Ishikawa (cell line): ENCODE measurements around the gene CD55.
A peak's percentile ranks its signal among the peaks of the same experiment; 100 is the strongest.

Experiments
- CEBPB ChIP-seq: IDR thresholded peaks from 2 replicates; pipeline ENCODE4 v1.6.1; 2012
- CREB1 ChIP-seq: IDR thresholded peaks from 2 replicates; pipeline ENCODE4 v1.6.1; 2012; ENCODE audit warnings: low read depth
- EGR1 ChIP-seq: IDR thresholded peaks from 2 replicates; pipeline ENCODE4 v1.6.1; 2012
- EP300 ChIP-seq: IDR thresholded peaks from 2 replicates; pipeline ENCODE4 v1.6.1; 2012; ENCODE audit warnings: borderline replicate concordance
- FOXM1 ChIP-seq: IDR thresholded peaks from 2 replicates; pipeline ENCODE4 v1.6.1; 2012; ENCODE audit warnings: low read depth, borderline replicate concordance
- MAX ChIP-seq: IDR thresholded peaks from 2 replicates; pipeline ENCODE4 v1.6.1; 2012
- NFIC ChIP-seq: IDR thresholded peaks from 2 replicates; pipeline ENCODE4 v1.6.1; 2012
- RAD21 ChIP-seq: IDR thresholded peaks from 2 replicates; pipeline ENCODE4 v1.6.1; 2012; ENCODE audit warnings: low read depth
- REST ChIP-seq: IDR thresholded peaks from 2 replicates; pipeline ENCODE4 v1.6.1; 2012; ENCODE audit warnings: low read depth, mild to moderate bottlenecking
- TAF1 ChIP-seq: IDR thresholded peaks from 2 replicates; pipeline ENCODE4 v1.6.1; 2012; ENCODE audit warnings: low read depth, mild to moderate bottlenecking
- TCF12 ChIP-seq: IDR thresholded peaks from 2 replicates; pipeline ENCODE4 v1.6.1; 2012; ENCODE audit warnings: low read depth
- TEAD4 ChIP-seq: IDR thresholded peaks from 2 replicates; pipeline ENCODE4 v1.6.1; 2012
- YY1 ChIP-seq: IDR thresholded peaks from 2 replicates; pipeline ENCODE4 v1.6.1; 2012; ENCODE audit warnings: low read depth
- ZBTB7A ChIP-seq: IDR thresholded peaks from 2 replicates; pipeline ENCODE4 v1.6.1; 2012; ENCODE audit warnings: low read depth
- TF ChIP-seq, protein P1 (sequence below): IDR thresholded peaks from 2 replicates; pipeline ENCODE4 v1.6.1; 2012

The CD55 gene

GRCh38 chr1:207318072-207318619 lies 3.3 kb upstream of the CD55 start:
- TF ChIP-seq RAD21 (no peak), CREB1 (no peak), NFIC (no peak), ZBTB7A (no peak), FOXM1 (no peak), YY1 (no peak), EP300 (no peak), TEAD4 (no peak), EGR1 (no peak), CEBPB (no peak), MAX (no peak), TCF12 (no peak), REST (no peak), TAF1 (no peak)
- TF ChIP-seq, protein P1, sequence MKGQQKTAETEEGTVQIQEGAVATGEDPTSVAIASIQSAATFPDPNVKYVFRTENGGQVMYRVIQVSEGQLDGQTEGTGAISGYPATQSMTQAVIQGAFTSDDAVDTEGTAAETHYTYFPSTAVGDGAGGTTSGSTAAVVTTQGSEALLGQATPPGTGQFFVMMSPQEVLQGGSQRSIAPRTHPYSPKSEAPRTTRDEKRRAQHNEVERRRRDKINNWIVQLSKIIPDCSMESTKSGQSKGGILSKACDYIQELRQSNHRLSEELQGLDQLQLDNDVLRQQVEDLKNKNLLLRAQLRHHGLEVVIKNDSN: no peak

DNA sequence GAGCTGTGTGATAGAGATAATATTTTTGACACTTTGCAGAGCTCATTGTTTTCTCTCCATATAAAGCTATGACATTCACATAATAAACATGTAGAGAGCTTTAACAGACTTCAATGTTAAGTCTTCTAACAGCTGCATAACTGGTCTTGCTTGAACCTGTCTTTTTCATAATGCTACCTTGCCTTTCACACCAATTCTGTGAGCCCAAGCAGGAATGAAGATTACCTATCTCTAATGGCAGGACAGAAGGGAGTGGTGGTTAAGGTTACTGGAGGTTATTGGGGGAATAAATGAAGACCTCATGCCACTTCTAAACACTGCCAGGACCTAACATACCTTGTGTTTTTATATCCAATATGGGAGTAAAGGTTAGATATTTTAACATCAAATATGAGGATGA lies 2.3 kb upstream of the CD55 start:
- no peak for TF ChIP-seq RAD21
- TF ChIP-seq NFIC: no peak
- TF ChIP-seq, protein P1: no peak
- no peak for TF ChIP-seq TEAD4
- TF ChIP-seq MAX: no peak
- no peak for TF ChIP-seq CEBPB
- no peak for TF ChIP-seq EGR1
- no peak for TF ChIP-seq ZBTB7A
- no peak for TF ChIP-seq FOXM1
- no peak for TF ChIP-seq YY1

- TF ChIP-seq RAD21: no peak
- peak; percentile 8; the same call in 1 of the 2 replicates for TF ChIP-seq EP300
- TF ChIP-seq ZBTB7A: peak; percentile 11; the same call in 1 of the 2 replicates
Measured at GRCh38 chr1:207321790-207322645, 540 bp downstream of the CD55 start.

GRCh38 chr1:207323425-207324225 lies 2.1 kb downstream of the CD55 start:
- TF ChIP-seq NFIC: no peak
- no peak for TF ChIP-seq ZBTB7A
- no peak for TF ChIP-seq TAF1
- no peak for TF ChIP-seq FOXM1
- TF ChIP-seq RAD21: no peak
- no peak for TF ChIP-seq YY1
- TF ChIP-seq EGR1: no peak
- no peak for TF ChIP-seq CREB1
- no peak for TF ChIP-seq TEAD4
- TF ChIP-seq TCF12: no peak

- no peak for TF ChIP-seq REST
Measured at GRCh38 chr1:207328004-207328403, 6.5 kb downstream of the CD55 start.
